Neuronal stem cell (in vitro differentiated cells): ENCODE measurements around the gene GIGYF2.

Experiments
- DNase-seq: peaks from one replicate; pipeline ENCODE4 v3.0.0-alpha.2; 2013; ENCODE audit warnings: low spot score
- H2AFZ ChIP-seq: one replicate; pipeline ENCODE4 v1.6.1; 2013; ENCODE audit warnings: mild to moderate bottlenecking, low read length, inconsistent platforms
- H2AK5ac ChIP-seq: 2 replicates; pipeline ENCODE4 v1.6.1; 2013; ENCODE audit warnings: low read depth, mild to moderate bottlenecking, inconsistent platforms, low read length, moderate library complexity, mixed read lengths
- H2BK120ac ChIP-seq: 2 replicates; pipeline ENCODE4 v1.6.1; 2013; ENCODE audit warnings: low read depth, mild to moderate bottlenecking, inconsistent platforms, low read length, moderate library complexity, mixed read lengths
- H2BK12ac ChIP-seq: one replicate; pipeline ENCODE4 v1.6.1; 2013; ENCODE audit warnings: low read length, inconsistent platforms
- H2BK15ac ChIP-seq: 2 replicates; pipeline ENCODE4 v1.6.1; 2013; ENCODE audit warnings: mild to moderate bottlenecking, low read length, inconsistent platforms, mixed read lengths
- H2BK5ac ChIP-seq: one replicate; pipeline ENCODE4 v1.6.1; 2013; ENCODE audit warnings: inconsistent platforms, mild to moderate bottlenecking, low read length, moderate library complexity
- H3K14ac ChIP-seq: one replicate; pipeline ENCODE4 v1.6.1; 2013; ENCODE audit warnings: low read length, inconsistent platforms
- H3K18ac ChIP-seq: 2 replicates; pipeline ENCODE4 v1.6.1; 2013; ENCODE audit warnings: low read length, inconsistent platforms
- H3K23ac ChIP-seq: 2 replicates; pipeline ENCODE4 v1.6.1; 2013; ENCODE audit warnings: low read depth, mild to moderate bottlenecking, mixed read lengths, low read length, inconsistent platforms; ENCODE audit not compliant: poor library complexity
- H3K27ac ChIP-seq: replicated peaks from 3 replicates; pipeline ENCODE4 v1.5.1; 2013; ENCODE audit warnings: low read length, inconsistent platforms
- H3K27me3 ChIP-seq, 3 experiments: 2 replicates each; pipeline ENCODE4 v1.6.1; 2013; ENCODE audit warnings: low read length in 3 of 3, mild to moderate bottlenecking in 2 of 3, inconsistent platforms in 1 of 3, low read depth in 1 of 3, mixed read lengths in 1 of 3, moderate library complexity in 1 of 3; ENCODE audit not compliant: control insufficient read depth in 3 of 3, insufficient read depth in 3 of 3
- H3K36me3 ChIP-seq, 2 donors: replicated peaks in 1 of 2; 2 replicates each; pipeline ENCODE4 v1.6.1; 2013; ENCODE audit warnings: low read length in 2 of 2; ENCODE audit not compliant: control insufficient read depth in 2 of 2, insufficient read depth in 2 of 2
- H3K4ac ChIP-seq: 2 replicates; pipeline ENCODE4 v1.6.1; 2013; ENCODE audit warnings: inconsistent platforms, mild to moderate bottlenecking, low read length, moderate library complexity
- H3K4me1 ChIP-seq, 2 donors: 1 replicate in 1 of 2; 2 replicates in 1 of 2; pipeline ENCODE4 v1.6.1; 2013; ENCODE audit warnings: low read length in 2 of 2, low read depth in 1 of 2; ENCODE audit not compliant: control insufficient read depth in 2 of 2, insufficient read depth in 1 of 2
- H3K4me2 ChIP-seq: one replicate; pipeline ENCODE4 v1.6.1; 2013; ENCODE audit warnings: mild to moderate bottlenecking, low read length, inconsistent platforms; ENCODE audit not compliant: insufficient read depth, poor library complexity, severe bottlenecking
- H3K4me3 ChIP-seq, 2 donors: 2 replicates each; pipeline ENCODE4 v1.5.1; 2013; ENCODE audit warnings: low read length in 2 of 2, mild to moderate bottlenecking in 2 of 2, inconsistent platforms in 1 of 2, moderate library complexity in 1 of 2
- H3K79me1 ChIP-seq: one replicate; pipeline ENCODE4 v1.6.1; 2013; ENCODE audit warnings: low read depth, mild to moderate bottlenecking, inconsistent platforms, low read length, moderate library complexity
- H3K9ac ChIP-seq: one replicate; pipeline ENCODE4 v1.6.1; 2013; ENCODE audit warnings: mild to moderate bottlenecking, low read depth, low read length, inconsistent platforms; ENCODE audit not compliant: poor library complexity
- H3K9me3 ChIP-seq, 2 donors: replicated peaks in 1 of 2; 2 replicates each; pipeline versions ENCODE3 to v1.6.1; 2013; ENCODE audit warnings: low read length in 2 of 2, mild to moderate bottlenecking in 2 of 2, inconsistent platforms in 1 of 2, low read depth in 1 of 2, mixed read lengths in 1 of 2, moderate library complexity in 1 of 2; ENCODE audit not compliant: control insufficient read depth in 2 of 2, insufficient read depth in 1 of 2
- H4K8ac ChIP-seq: one replicate; pipeline ENCODE4 v1.6.1; 2013; ENCODE audit warnings: low read depth, mild to moderate bottlenecking, inconsistent platforms, low read length, moderate library complexity
- H4K91ac ChIP-seq: one replicate; pipeline ENCODE4 v1.6.1; 2013; ENCODE audit warnings: low read length, low read depth, mild to moderate bottlenecking, inconsistent platforms; ENCODE audit not compliant: poor library complexity
- WGBS, 2 donors: extraction: QIAGEN DNeasy Blood & Tissue Kit; methylation state at CpG; one replicate each; pipeline ENCODE4 v1.1.7; 2013; ENCODE audit warnings: missing lambda C conversion rate in 2 of 2, mixed read lengths in 1 of 2; ENCODE audit not compliant: insufficient read length in 2 of 2, insufficient replicate concordance in 1 of 2; ENCODE audit errors: extremely low coverage in 2 of 2; 5-methylcytosine and 5-hydroxymethylcytosine counted together

GIGYF2 gene

GRCh38 chr2:232887171-232887850, 190.2 kb downstream of the GIGYF2 start:
- no peak overlapping the region for H4K8ac ChIP-seq
- H2BK5ac ChIP-seq = no peak overlapping the region
- no peak overlapping the region for H2AFZ ChIP-seq
- no peak overlapping the region for H2BK12ac ChIP-seq
- no peak overlapping the region for H3K4me2 ChIP-seq
- no peak overlapping the region for H3K4me3 ChIP-seq
- no peak overlapping the region for H2AK5ac ChIP-seq
- peak overlapping the region; percentile 35 for H2BK120ac ChIP-seq
- peak overlapping the region; percentile 69 for H3K18ac ChIP-seq
- H3K14ac ChIP-seq = no peak overlapping the region
- H3K4ac ChIP-seq = no peak overlapping the region
- H3K4me1 ChIP-seq = peaks cover 6 to 10% of the 10 kb centered on the region in 2 donors
- peak overlapping the region; percentile 24 for H2BK15ac ChIP-seq
- H4K91ac ChIP-seq = no peak overlapping the region
- no CpG with 5 or more reads among the region's 15 CpGs for WGBS, 2 donors
- H3K9me3 ChIP-seq = peaks cover 0 to 3% of the 10 kb centered on the region in 2 donors
- H3K79me1 ChIP-seq = no peaks in the 10 kb centered on the region
- no peak for DNase-seq
- no peaks in the 10 kb centered on the region for H3K36me3 ChIP-seq
- H3K23ac ChIP-seq = no peak overlapping the region
- no peak overlapping the region for H3K27ac ChIP-seq
- no peaks in the 10 kb centered on the region for H3K27me3 ChIP-seq
- H3K9ac ChIP-seq = peak overlapping the region; percentile 26

- Histone ChIP-seq H3K23ac (peak overlapping the region; percentile 4), H3K4ac (no peak overlapping the region), H3K4me2 (no peak overlapping the region), H3K9ac (peak overlapping the region; percentile 13), H3K9me3 (peaks cover 0 to 3% of the 10 kb centered on the region in 2 donors), H3K27ac (no peak overlapping the region), H3K27me3 (no peaks in the 10 kb centered on the region), H2BK5ac (no peak overlapping the region), H2BK120ac (no peak overlapping the region), H3K14ac (no peak overlapping the region), H4K8ac (no peak overlapping the region), H2BK12ac (peak overlapping the region; percentile 78), H3K36me3 (no peaks in the 10 kb centered on the region), H3K4me1 (peaks cover 6 to 10% of the 10 kb centered on the region in 2 donors), H2AFZ (no peak overlapping the region), H3K79me1 (no peaks in the 10 kb centered on the region), H3K18ac (no peak overlapping the region), H2BK15ac (no peak overlapping the region), H2AK5ac (no peak overlapping the region), H4K91ac (no peak overlapping the region), H3K4me3 (peak overlapping the region in 1 of 2 donors; percentile 69)
- WGBS, 2 donors = no CpG with 5 or more reads among the region's 21 CpGs
- no peak for DNase-seq
These were observed 191.1 kb downstream of the GIGYF2 start for GRCh38 chr2:232888099-232888836.

GRCh38 chr2:232888839-232889529, 191.9 kb downstream of the GIGYF2 start:
- no CpG with 5 or more reads among the region's 14 CpGs for WGBS, 2 donors
- Histone ChIP-seq H3K14ac (no peak overlapping the region), H3K79me1 (no peaks in the 10 kb centered on the region), H3K18ac (peak overlapping the region; percentile 32), H2BK120ac (no peak overlapping the region), H3K4me1 (peaks cover 6 to 10% of the 10 kb centered on the region in 2 donors), H3K9me3 (peaks cover 0 to 3% of the 10 kb centered on the region in 2 donors), H3K27ac (no peak overlapping the region), H2BK15ac (peak overlapping the region; percentile 39), H3K36me3 (no peaks in the 10 kb centered on the region), H3K4me3 (no peak overlapping the region), H3K9ac (peak overlapping the region; percentile 18), H4K8ac (no peak overlapping the region), H3K23ac (peak overlapping the region; percentile 6), H3K4me2 (no peak overlapping the region), H4K91ac (peak overlapping the region; percentile 98), H2AFZ (no peak overlapping the region), H2AK5ac (peak overlapping the region; percentile 35), H2BK5ac (no peak overlapping the region), H2BK12ac (no peak overlapping the region), H3K4ac (no peak overlapping the region), H3K27me3 (no peaks in the 10 kb centered on the region)
- no peak for DNase-seq
